GM21619 (cell line): ENCODE measurements around the gene ZFP36.

Experiments
- ATAC-seq: cut with Tn5 transposase; IDR thresholded peaks from one replicate; pipeline ENCODE4 v1.9.1; 2021; ENCODE audit not compliant: unreplicated experiment

ZFP36 gene

GRCh38 chr19:39382991-39383828 lies 23.4 kb upstream of the ZFP36 start:
- ATAC-seq = no peak

GRCh38 chr19:39384839-39385568 lies 21.6 kb upstream of the ZFP36 start:
- ATAC-seq = no peak

GRCh38 chr19:39385629-39386411 lies 20.8 kb upstream of the ZFP36 start:
- ATAC-seq = no peak

- ATAC-seq = no peak
Observed at GRCh38 chr19:39386557-39386956, 20.1 kb upstream of the ZFP36 start.

GRCh38 chr19:39388657-39389056 lies 18.0 kb upstream of the ZFP36 start:
- ATAC-seq = no peak

- ATAC-seq = no peak
Observed at GRCh38 chr19:39389631-39390414, 16.8 kb upstream of the ZFP36 start.

- ATAC-seq = no peak
Observed at GRCh38 chr19:39390451-39390750, 16.2 kb upstream of the ZFP36 start.

GRCh38 chr19:39390751-39391437 lies 15.8 kb upstream of the ZFP36 start, which contains the start of the genes MED29 and PAF1:
MED29 (plus strand) TSS chr19:39391378; CDS start chr19:39391423, 45 bp downstream.
PAF1 (minus strand) TSS chr19:39391106; CDS start chr19:39390864, 242 bp downstream.
- ATAC-seq = peak; percentile 89

- ATAC-seq = no peak
Observed at GRCh38 chr19:39397360-39398296, 9.0 kb upstream of the ZFP36 start.

- no peak for ATAC-seq
Observed at GRCh38 chr19:39398297-39398864, 8.3 kb upstream of the ZFP36 start.

- no peak for ATAC-seq
Observed at GRCh38 chr19:39399668-39400050, 7.0 kb upstream of the ZFP36 start.

- ATAC-seq = no peak
Observed at GRCh38 chr19:39400061-39400460, 6.6 kb upstream of the ZFP36 start.

- ATAC-seq = no peak
Observed at GRCh38 chr19:39401070-39401548, 5.5 kb upstream of the ZFP36 start.

- no peak for ATAC-seq
Observed at GRCh38 chr19:39401549-39402345, 4.9 kb upstream of the ZFP36 start.

- ATAC-seq = no peak
Observed at GRCh38 chr19:39402346-39403300, 4.0 kb upstream of the ZFP36 start.
